Lower leg skin (tissue), 4 donors: ENCODE results near the gene TMEM229B. TPM values are rescaled to one million over a fixed set of nuclear protein-coding genes. Genes with fewer than 3 reads are reported as not detected.

Experiments
- DNase-seq, 2 donors: peaks; one replicate each; pipeline ENCODE4 v3.0.0-alpha.2; 2019; ENCODE audit warnings: low spot score in 2 of 2
- H3K4me3 ChIP-seq: fragments of 200-600 bp; sonication (generic); 2 replicates; pipeline ENCODE4 v1.5.1; 2017; ENCODE audit warnings: mild to moderate bottlenecking, low read depth; ENCODE audit not compliant: poor library complexity, severe bottlenecking
- POLR2A ChIP-seq, 2 donors: fragments of 450-650 bp; IDR thresholded peaks; one replicate each; pipeline ENCODE4 v1.6.1; 2016 to 2017; ENCODE audit warnings: antibody characterized with exemption in 2 of 2, mild to moderate bottlenecking in 1 of 2, moderate library complexity in 1 of 2
- WGBS, 2 donors: methylation state at CpG; one replicate each; pipeline ENCODE4 v1.1.5; 2018; 5-methylcytosine and 5-hydroxymethylcytosine counted together
- intact Hi-C: fragments of 100-400 bp; cut with DNase I; formaldehyde crosslinking; loops from one replicate; pipeline ENCODE4 v1.15.0; 2023; ENCODE audit warnings: low total_unique reads
- total RNA-seq, 4 donors: library from RNA; depleted of rRNA; stranded (reverse); fragments of >200 nt; gene quantifications; one replicate each; pipeline ENCODE4 v1.1.0, GENCODE V29; 2016
- TF ChIP-seq, protein P1 (sequence below), 3 donors: fragments of 450-650 bp; IDR thresholded peaks; one replicate each; pipeline ENCODE4 v1.5.1; 2016; ENCODE audit warnings: antibody characterized with exemption in 3 of 3, mild to moderate bottlenecking in 3 of 3, moderate library complexity in 2 of 3

TMEM229B gene
- total RNA-seq, 4 donors from 2014 or later, result 0.49 to 3.8 (median 2.5) TPM

DNA sequence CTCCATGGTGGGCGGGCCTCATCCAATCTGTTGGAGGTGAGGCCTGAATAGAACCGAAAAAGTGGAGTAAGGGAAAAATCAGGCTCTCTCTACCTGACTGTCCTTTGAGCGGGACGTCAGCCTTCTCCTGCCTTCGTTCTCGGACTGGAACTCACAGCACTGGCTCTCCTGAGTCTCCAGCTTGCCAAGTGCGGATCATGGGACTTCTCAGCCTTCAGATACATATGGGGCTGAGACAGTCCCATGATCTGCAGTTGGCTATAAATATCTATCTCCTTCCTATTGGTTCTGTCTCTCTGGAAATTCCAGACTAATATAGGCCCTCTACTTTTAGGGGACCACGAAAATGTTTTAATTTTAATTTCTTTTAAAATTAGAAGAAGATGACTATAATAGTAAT, 46.8 kb downstream of the TMEM229B start:
- no peak for TF ChIP-seq POLR2A (IDR thresholded peaks at IDR 0.05)
- TF ChIP-seq, protein P1, sequence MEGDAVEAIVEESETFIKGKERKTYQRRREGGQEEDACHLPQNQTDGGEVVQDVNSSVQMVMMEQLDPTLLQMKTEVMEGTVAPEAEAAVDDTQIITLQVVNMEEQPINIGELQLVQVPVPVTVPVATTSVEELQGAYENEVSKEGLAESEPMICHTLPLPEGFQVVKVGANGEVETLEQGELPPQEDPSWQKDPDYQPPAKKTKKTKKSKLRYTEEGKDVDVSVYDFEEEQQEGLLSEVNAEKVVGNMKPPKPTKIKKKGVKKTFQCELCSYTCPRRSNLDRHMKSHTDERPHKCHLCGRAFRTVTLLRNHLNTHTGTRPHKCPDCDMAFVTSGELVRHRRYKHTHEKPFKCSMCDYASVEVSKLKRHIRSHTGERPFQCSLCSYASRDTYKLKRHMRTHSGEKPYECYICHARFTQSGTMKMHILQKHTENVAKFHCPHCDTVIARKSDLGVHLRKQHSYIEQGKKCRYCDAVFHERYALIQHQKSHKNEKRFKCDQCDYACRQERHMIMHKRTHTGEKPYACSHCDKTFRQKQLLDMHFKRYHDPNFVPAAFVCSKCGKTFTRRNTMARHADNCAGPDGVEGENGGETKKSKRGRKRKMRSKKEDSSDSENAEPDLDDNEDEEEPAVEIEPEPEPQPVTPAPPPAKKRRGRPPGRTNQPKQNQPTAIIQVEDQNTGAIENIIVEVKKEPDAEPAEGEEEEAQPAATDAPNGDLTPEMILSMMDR (IDR thresholded peaks at IDR 0.05), result no peak
- WGBS, 2 donors, result 92 to 93% methylated on average over 8 of the region's 8 CpGs
- no peak for DNase-seq
- intact Hi-C loops, result no loop called here
- no peak overlapping the region for H3K4me3 ChIP-seq

DNA sequence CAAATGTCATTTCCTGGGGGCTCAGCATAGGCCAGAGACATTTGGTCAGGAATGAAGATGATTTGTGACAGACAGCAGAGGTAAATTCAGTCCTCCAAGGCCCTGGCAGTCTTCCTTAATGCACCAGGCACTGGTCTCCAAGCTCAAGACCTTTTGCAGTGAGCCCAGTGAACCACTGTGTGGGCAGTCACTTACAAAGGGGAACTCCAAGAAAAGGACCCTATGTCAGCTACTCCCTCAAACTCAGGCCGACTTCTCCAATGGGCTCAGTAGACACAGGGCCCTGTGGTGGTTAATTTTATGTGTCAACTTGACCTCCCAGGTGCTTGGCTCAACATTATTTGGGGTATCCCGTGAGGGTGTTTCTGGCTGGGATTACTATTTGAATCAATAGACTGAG, 47.3 kb downstream of the TMEM229B start:
- no peak for DNase-seq
- WGBS, 2 donors, result 77 to 82% methylated on average over 2 of the region's 2 CpGs
- no peak overlapping the region for H3K4me3 ChIP-seq
- intact Hi-C loops, result no loop called here
- no peak for TF ChIP-seq POLR2A (IDR thresholded peaks at IDR 0.05)
- TF ChIP-seq, protein P1 (IDR thresholded peaks at IDR 0.05), result no peak

GRCh38 chr14:67440513-67440912, 48.0 kb downstream of the TMEM229B start:
- whole genome bisulfite sequencing, 2 donors, result 49 to 54% methylated on average over 4 of the region's 4 CpGs
- intact Hi-C loops, result no loop called here

GRCh38 chr14:67438969-67439368, 49.6 kb downstream of the TMEM229B start:
- intact Hi-C loops, result no loop called here
- no peak for DNase-seq
- 95 to 97% methylated on average over 1 of the region's 1 CpG for WGBS, 2 donors
- no peak overlapping the region for H3K4me3 ChIP-seq
- no peak for TF ChIP-seq POLR2A (IDR thresholded peaks at IDR 0.05)
- TF ChIP-seq, protein P1 (IDR thresholded peaks at IDR 0.05), result no peak

More at GRCh38 chr14:67440513-67440912, 48.0 kb downstream of the TMEM229B start:
- TF ChIP-seq, protein P1 (IDR thresholded peaks at IDR 0.05), result no peak
- no peak for TF ChIP-seq POLR2A (IDR thresholded peaks at IDR 0.05)
- H3K4me3 ChIP-seq, result no peak overlapping the region
- DNase-seq, result no peak

DNA sequence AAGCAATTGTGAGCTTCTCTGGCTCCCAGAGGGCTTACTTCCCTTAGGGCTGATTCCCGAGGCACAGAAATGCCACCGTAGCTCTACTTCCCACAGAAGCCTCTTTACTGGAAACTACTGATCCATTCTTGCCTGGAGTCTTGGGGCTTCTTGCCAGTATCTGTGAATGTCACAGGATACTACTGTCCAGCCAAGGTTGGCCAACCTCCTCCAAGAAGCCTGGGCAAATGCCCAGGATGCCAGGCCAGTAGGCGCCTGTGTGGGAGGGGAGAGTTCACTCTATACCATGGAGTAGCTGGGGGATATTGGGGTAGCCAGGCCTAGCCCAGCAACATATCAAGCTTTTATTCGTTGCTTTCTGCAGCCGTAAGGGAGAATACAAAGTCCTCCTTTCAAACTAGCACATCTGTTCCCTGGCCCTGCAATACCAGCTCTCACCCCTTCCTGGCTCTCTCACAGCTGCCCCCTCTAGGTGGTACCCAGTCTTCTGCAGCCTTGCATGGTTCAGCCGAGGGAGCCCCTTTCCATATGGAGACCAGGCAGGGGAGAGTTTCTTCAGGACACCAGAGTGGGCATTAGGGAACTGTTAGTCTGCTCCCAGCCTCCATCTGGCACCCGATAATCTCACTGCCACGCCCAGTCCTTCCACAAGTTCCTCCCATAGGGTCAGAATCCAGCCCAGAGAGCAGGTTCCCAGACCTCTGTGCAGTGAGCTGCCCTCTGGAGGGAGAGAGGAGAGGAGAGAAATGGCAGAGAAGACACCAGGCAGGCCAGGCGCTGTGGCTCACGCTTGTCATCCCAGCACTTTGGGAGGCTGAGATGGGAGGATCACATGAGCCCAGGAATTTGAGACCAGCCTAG, 52.3 kb downstream of the TMEM229B start:
- 80 to 84% methylated on average over 10 of the region's 10 CpGs for WGBS, 2 donors
- no peak overlapping the region for H3K4me3 ChIP-seq
- no peak for TF ChIP-seq POLR2A (IDR thresholded peaks at IDR 0.05)
- TF ChIP-seq, protein P1 (IDR thresholded peaks at IDR 0.05), result no peak
- DNase-seq, result no peak
- intact Hi-C loops, result no loop called here
